ENCODE data around the gene RRBP1.
A peak's percentile ranks its signal among the peaks of the same experiment; 100 is the strongest.

RRBP1 gene

DNA sequence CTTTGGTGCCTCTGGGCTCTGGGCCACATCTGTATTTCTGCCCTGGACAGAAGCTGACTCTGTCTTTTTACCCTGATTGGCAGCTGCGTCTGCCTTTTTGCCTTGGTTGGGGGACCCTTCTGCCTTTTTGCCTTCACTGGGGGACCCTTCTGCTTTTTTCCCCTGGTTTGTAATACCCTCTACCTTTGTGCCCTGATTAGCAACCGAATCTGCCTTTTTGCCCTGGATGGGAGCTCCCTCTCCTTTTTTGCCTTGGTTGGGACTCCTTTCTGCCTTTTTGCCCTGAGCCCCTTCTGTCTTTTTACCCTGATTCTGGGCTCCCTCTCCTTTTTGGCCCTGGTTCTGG, 23.4 kb downstream of the RRBP1 start:
- Histone ChIP-seq H3K36me3 (replicated peaks) (peaks cover 34% of the 10 kb centered on the region), H3K27me3 (ENCODE audit: low read depth) (no peaks in the 10 kb centered on the region), H3K4me3 (no peak overlapping the region), H3K9me3 (peaks cover 5% of the 10 kb centered on the region; the same call in 1 of the 2 replicates), H3K4me1 (peaks cover 10% of the 10 kb centered on the region)
- DNase-seq (ENCODE audit: low spot score in 2 of 2) = no peak
- in situ Hi-C loops (cut with MboI; ENCODE audit: low sequenced_read_pairs) = no loop called here

DNA sequence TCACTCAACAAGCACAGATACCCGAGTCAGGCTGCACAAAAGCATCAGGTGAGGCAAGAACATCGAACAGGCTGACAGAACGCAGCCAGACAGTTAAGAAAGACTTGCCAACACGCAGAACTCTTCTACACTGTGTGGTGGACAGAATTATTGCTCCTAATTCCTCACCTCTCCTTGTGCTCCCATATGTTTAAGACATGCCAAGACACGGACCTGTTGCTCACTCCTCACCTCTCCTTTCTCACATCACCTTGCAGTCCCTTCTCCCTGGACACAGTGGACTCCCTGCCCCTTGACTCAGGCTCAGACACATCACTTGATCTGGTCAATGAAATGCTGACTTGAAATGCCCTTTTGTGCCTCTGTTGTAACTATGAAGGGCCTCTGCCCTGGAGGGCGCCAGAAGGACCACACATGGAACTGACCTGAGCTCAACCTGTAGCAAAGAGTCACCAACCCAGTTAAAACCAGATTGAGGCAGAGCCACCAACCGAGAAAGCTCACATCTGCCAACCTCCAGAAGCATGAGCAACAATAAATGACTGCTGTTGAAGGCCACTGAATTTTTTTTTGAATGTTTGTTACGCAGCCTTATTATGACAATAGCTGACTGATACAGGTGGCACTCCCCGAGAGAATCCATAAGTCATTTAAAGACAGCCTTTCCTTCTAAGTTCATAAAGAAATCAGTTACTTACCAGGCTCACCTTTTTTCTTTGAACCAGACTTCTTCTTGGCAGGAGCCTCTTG, 24.0 kb downstream of the RRBP1 start:
- Histone ChIP-seq H3K36me3 (replicated peaks) (peaks cover 34% of the 10 kb centered on the region), H3K4me1 (peaks cover 10% of the 10 kb centered on the region), H3K4me3 (no peak overlapping the region), H3K9me3 (peaks cover 5% of the 10 kb centered on the region; the same call in 1 of the 2 replicates), H3K27me3 (ENCODE audit: low read depth) (no peaks in the 10 kb centered on the region)
- in situ Hi-C loops (cut with MboI; ENCODE audit: low sequenced_read_pairs) = no loop called here
- no peak for DNase-seq (ENCODE audit: low spot score in 2 of 2)

DNA sequence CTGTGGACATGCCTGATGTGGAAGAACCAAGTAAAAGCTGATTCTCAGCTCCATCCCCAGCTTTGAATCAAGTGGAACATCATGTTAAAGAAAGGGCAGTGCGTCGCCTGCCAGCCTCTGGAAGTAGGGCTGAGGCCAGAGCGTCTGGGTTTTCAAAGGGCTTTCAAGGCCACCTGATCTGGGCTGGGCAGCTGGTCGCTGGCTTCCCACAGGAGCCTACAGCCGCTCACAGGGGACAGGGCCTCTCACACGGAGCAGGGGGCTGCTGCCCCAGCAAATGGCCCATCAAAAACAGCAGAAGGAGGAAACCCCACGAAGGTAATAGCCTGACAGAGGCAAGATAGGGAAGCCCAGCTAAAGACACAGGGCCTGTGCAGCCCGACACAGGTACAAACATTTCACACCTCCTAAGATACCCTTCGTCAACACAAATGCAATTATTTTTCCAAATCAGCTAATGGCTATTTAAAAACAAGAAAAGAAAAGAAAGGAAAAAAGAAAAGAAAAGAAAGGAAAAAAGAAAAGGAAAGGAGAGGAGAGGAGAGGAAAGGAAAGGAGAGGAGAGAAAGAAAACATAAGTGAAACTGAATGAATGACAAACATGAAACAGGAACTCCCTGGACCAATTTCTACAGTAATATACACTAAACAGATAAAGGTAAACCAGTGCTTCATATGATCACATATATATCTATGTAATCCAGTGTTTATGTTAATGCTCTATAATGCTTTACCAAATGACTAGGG, 24.8 kb downstream of the RRBP1 start:
- Histone ChIP-seq H3K4me1 (peaks cover 10% of the 10 kb centered on the region), H3K27me3 (ENCODE audit: low read depth) (no peaks in the 10 kb centered on the region), H3K36me3 (replicated peaks) (peaks cover 37% of the 10 kb centered on the region), H3K9me3 (peaks cover 5% of the 10 kb centered on the region; the same call in 1 of the 2 replicates), H3K4me3 (no peak overlapping the region)
- in situ Hi-C loops (cut with MboI; ENCODE audit: low sequenced_read_pairs) = no loop called here
- no peak for DNase-seq (ENCODE audit: low spot score in 2 of 2)

DNA sequence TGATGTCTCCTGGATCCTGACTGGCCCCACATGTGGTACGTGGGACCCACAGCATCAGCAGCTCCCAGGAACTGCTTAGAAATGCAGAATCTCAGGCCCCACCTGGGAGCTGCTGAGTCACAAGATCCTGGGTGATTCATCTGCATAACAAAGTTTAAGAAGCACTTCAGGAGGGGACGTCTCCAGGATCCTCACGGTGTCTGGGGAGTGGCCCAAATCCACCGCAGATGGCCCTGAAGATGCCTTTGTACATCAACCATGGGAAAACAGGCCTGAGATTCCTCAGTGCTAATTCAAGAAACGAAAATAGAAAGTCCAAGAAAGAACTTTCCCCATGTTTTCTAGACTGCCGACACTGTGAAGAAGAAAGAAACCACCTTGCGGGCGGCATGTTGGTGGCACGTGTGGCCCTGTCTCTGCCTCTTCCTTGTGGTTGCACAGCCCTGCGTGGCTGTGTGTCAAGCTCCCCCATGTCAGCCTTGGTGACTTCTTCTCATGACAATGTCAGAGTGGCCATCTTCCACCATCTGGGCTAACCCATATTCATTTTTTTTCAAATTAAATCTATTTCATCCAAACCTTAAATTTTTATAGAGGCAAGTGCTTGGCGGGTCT, 26.1 kb downstream of the RRBP1 start:
- Histone ChIP-seq H3K4me3 (no peak overlapping the region), H3K27me3 (ENCODE audit: low read depth) (no peaks in the 10 kb centered on the region), H3K4me1 (peaks cover 10% of the 10 kb centered on the region), H3K36me3 (replicated peaks) (peaks cover 37% of the 10 kb centered on the region), H3K9me3 (peaks cover 5% of the 10 kb centered on the region; the same call in 1 of the 2 replicates)
- in situ Hi-C loops (cut with MboI; ENCODE audit: low sequenced_read_pairs) = no loop called here
- DNase-seq (ENCODE audit: low spot score in 2 of 2) = peak; percentile 39 to 58

DNA sequence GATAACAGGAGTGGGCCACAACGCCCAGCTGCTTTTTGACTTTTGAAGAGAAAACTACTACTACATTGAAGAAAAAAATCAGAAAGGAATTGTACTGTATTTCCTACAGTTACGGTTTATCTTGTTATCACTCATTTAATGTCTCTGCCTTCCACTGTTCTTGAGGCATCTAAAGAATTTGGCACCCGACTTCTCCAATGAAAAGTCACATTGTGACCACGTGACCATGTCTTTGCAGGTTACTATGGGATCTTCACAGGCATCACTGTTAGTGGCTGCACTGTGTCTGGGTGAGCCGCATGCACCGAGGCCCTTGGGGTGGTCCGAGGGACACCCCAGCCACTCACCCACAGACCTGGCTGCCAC, 26.8 kb downstream of the RRBP1 start:
- H3K36me3 ChIP-seq (replicated peaks) = peaks cover 33% of the 10 kb centered on the region
- no peak for DNase-seq (ENCODE audit: low spot score in 2 of 2)
- in situ Hi-C loops (cut with MboI; ENCODE audit: low sequenced_read_pairs) = no loop called here
- peaks cover 5% of the 10 kb centered on the region; the same call in 1 of the 2 replicates for H3K9me3 ChIP-seq
- no peak overlapping the region for H3K4me3 ChIP-seq
- no peaks in the 10 kb centered on the region for H3K27me3 ChIP-seq (ENCODE audit: low read depth)
- H3K4me1 ChIP-seq = peaks cover 10% of the 10 kb centered on the region

DNA sequence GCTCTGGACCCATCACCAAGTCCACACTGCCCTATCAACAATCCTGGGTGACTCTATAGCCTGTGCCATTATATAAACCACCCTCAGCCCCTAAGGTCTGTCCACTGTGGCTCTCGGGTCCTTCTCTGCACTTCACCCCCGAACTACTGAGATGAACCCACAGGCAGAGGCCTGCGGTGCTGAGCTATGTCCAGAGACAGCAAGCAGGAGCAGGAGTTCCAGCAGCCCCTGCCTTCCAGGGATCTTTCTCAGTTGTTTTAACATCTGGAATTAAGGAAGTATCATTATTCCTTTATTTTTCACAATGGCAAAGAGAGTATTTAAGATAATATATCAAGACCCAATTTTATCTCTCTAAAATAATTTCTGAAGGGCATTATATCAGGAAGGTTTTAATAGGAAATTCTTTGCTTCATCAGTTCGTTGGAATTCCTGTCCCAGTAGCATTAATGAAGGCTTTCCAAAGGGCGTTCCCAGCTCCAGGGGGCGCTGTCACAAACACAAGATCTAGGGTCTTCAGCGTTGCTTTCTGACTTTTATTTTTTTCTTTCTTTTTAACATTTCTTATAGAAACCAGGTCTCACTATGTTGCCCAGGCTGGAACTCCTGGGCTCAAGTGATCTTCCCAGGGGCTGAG, 27.3 kb downstream of the RRBP1 start:
- no peak overlapping the region for H3K4me3 ChIP-seq
- peak in 1 of 2 experiments; percentile 82 for DNase-seq (ENCODE audit: low spot score in 2 of 2)
- H3K27me3 ChIP-seq (ENCODE audit: low read depth) = no peaks in the 10 kb centered on the region
- H3K9me3 ChIP-seq = peaks cover 5% of the 10 kb centered on the region; the same call in 1 of the 2 replicates
- in situ Hi-C loops (cut with MboI; ENCODE audit: low sequenced_read_pairs) = no loop called here
- H3K36me3 ChIP-seq (replicated peaks) = peaks cover 28% of the 10 kb centered on the region
- peaks cover 10% of the 10 kb centered on the region for H3K4me1 ChIP-seq

DNA sequence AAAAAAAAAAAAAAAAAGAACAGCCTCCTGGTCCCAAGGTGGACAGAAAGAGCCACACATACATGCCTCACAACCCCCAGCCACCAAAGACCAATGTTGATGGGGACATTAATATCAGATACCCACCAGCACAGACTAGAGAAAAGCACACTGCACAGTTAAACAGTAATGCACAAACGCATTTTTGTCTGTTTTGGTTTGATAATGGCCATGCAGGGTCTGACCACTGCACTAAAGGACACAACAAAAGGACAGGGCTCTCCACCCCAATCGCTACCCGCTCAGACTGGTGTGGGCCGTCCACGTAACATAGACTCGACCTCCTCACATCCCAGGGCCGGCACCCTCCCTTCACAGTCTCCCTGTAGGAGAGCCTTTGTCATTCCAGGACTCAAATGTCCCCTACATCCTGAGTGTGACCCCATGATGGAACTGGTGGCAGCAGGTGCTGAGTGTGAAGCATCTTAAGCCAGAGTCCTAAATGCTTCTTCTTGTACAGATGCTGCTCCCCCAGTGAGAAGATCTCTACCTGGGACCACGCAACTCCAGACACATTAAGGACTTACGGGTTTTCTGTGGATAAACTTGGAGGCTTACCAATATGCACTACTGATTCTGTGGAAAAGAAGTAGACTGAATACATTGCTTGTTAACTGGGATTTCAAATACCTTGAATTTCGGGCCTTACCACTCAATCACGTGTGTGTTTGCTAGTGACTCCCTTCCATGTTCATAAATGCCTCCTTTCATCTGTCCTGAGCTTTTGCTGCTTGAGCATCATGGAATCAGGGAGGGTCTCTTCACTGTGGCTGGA, 28.0 kb downstream of the RRBP1 start:
- Histone ChIP-seq H3K4me3 (no peak overlapping the region), H3K4me1 (peaks cover 10% of the 10 kb centered on the region), H3K36me3 (replicated peaks) (peaks cover 27% of the 10 kb centered on the region), H3K9me3 (peaks cover 5% of the 10 kb centered on the region; the same call in 1 of the 2 replicates), H3K27me3 (ENCODE audit: low read depth) (no peaks in the 10 kb centered on the region)
- DNase-seq (ENCODE audit: low spot score in 2 of 2) = no peak
- in situ Hi-C loops (cut with MboI; ENCODE audit: low sequenced_read_pairs) = no loop called here

DNA sequence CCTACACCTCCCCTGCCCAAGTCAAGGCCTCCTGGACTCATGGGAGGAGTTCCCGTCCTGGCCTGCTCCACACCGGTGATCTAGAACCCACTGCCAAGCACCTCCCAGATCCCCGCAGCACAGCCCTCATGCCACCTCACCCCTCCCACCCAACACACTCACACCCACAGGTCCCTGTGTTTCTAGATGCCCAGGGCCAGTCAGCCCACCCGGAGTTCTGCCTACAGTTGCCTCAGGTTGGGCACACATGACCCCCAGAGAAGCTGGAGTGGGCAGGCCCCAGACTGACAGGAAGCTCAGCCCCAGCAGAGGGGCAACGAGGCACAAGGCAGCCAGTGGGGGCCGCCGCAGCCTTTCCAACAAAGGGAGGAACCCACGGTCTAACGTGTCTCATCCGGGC, 29.6 kb downstream of the RRBP1 start:
- no peak for DNase-seq (ENCODE audit: low spot score in 2 of 2)
- H3K4me3 ChIP-seq = no peak overlapping the region
- H3K9me3 ChIP-seq = no peaks in the 10 kb centered on the region
- no peaks in the 10 kb centered on the region for H3K27me3 ChIP-seq (ENCODE audit: low read depth)
- in situ Hi-C loops (cut with MboI; ENCODE audit: low sequenced_read_pairs) = no loop called here
- peaks cover 12% of the 10 kb centered on the region for H3K4me1 ChIP-seq
- H3K36me3 ChIP-seq (replicated peaks) = peaks cover 17% of the 10 kb centered on the region

DNA sequence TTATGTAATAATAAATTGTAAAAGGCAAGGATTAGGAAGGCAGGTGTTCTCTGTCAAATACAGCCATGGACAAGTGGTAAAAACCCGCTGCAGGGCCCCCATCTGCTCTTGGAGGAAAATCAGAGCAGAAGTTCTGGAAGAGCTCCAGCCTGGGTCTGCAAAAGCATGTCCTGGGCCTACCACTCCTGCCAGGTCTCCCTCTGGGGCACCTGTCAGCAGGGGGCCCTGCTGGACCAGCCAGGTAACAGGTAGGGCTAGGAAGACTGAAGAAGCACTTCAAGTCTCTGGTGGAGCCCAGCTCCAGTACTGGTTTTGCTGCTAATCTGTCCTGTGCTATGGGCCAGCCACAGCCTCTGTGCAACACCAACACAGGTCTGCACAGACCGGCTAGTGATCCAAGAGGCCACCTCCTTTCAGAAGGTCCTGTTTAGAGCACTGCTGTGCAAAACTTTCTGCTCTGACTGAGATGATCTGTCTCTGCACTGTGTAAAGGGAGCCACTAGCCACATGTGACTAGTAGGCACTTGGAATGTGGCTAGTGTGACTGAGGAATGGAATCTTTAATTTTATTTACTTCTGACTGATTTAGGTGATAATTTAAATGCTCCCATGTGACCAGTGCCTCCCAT, 30.2 kb downstream of the RRBP1 start:
- Histone ChIP-seq H3K4me3 (no peak overlapping the region), H3K27me3 (ENCODE audit: low read depth) (no peaks in the 10 kb centered on the region), H3K36me3 (replicated peaks) (peaks cover 17% of the 10 kb centered on the region), H3K9me3 (no peaks in the 10 kb centered on the region), H3K4me1 (peaks cover 12% of the 10 kb centered on the region)
- in situ Hi-C loops (cut with MboI; ENCODE audit: low sequenced_read_pairs) = no loop called here
- no peak for DNase-seq (ENCODE audit: low spot score in 2 of 2)

DNA sequence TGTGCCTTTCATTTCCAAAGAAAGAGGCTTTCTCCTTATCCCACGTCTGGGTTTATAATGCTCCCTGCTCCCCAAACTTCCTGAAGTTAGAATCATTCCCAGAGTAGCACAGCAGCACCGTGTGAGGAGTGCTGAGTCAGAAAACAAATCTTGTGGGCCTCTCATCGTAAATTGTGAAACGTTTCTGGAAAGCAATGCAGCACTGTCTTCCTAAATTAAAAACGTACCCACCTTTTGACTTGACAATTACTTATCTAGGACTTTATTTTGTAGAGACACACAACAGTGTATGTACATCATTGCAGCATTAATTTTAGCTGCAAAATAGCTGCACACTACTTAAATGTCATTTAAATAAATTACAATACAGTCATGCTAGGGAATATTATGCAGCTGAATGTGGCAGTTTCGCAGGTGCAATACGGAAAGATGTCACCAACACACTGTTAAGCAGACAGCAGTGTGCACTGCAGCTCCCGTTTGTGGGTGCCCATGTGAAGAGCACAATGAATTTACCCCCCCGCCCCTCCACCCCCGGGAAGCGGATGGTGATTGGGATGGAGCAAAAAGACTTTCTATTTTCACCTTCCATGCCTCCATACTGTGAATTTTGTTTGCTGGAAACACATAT, 30.8 kb downstream of the RRBP1 start:
- DNase-seq (ENCODE audit: low spot score in 2 of 2) = no peak
- Histone ChIP-seq H3K4me1 (peaks cover 9% of the 10 kb centered on the region), H3K9me3 (no peaks in the 10 kb centered on the region), H3K4me3 (no peak overlapping the region), H3K36me3 (replicated peaks) (peaks cover 13% of the 10 kb centered on the region), H3K27me3 (ENCODE audit: low read depth) (no peaks in the 10 kb centered on the region)
- in situ Hi-C loops (cut with MboI; ENCODE audit: low sequenced_read_pairs) = no loop called here

DNA sequence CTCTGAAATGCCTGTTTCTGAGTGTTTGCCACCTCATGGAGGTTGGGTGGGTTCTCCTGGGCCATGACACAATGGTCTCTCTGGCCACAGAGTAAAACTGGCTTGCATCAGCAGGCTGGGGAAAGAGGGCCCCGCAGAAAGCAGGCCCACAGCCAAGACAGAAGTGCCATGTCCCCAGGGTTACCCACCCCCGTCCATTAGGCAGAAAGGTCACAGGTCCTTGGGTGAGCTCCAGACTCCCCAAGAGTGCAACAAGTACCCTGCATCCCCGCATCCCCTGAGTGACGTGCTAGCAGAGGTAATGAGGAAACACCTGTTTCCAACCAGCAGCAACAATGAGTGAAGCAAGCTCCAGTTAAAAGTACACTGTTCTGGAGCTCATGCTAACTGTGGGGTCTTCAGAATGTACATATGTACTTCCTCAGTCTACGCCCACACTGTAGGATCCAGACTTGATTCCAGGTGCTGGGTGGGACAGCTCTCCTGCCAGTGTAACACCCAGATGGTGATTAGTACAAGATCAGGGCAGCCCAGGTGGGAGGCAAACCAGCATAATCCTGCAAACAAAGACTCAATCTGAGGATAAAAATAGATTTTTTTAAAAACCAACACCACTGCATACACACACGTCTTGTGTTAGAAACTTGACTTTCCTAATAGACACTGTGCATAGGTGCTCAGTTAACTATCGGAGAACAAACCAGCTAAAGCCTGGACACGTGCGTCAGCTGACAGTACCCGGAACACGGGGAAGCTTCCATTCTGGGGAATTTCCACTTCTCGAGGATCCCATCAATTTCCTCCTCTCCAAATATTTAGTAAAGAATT, 31.5 kb downstream of the RRBP1 start:
- peaks cover 2% of the 10 kb centered on the region; the same call in 1 of the 2 replicates for H3K4me1 ChIP-seq
- DNase-seq (ENCODE audit: low spot score in 2 of 2) = no peak
- in situ Hi-C loops (cut with MboI; ENCODE audit: low sequenced_read_pairs) = no loop called here

More for the DNA sequence above, 31.5 kb downstream of the RRBP1 start:
- Histone ChIP-seq H3K4me3 (no peak overlapping the region), H3K36me3 (replicated peaks) (peaks cover 11% of the 10 kb centered on the region), H3K27me3 (ENCODE audit: low read depth) (no peaks in the 10 kb centered on the region), H3K9me3 (no peaks in the 10 kb centered on the region)
